B cell (primary cell): ENCODE measurements around the gene CDKN1C. TPM values are rescaled to one million over a fixed set of nuclear protein-coding genes. Genes with fewer than 3 reads are reported as not detected.

Source experiments
- ATAC-seq: fragments of 200-7000 bp; cut with Tn5 transposase; one replicate; pipeline ENCODE4 v1.10.0; 2021; ENCODE audit warnings: low read depth, mild to moderate bottlenecking, moderate number of reproducible peaks, moderate library complexity
- CTCF ChIA-PET: fragments of 350-600 bp; sonication (Branson Sonifier 250); formaldehyde crosslinking; loops from one replicate; lab custom pipeline; 2021; ENCODE audit warnings: antibody characterized with exemption, inconsistent platforms; lab: Charles Lee
- POLR2A ChIA-PET: fragments of 350-600 bp; sonication (Branson Sonifier 250); formaldehyde crosslinking; loops from one replicate; lab custom pipeline; 2021; ENCODE audit warnings: antibody characterized with exemption; lab: Charles Lee
- DNase-seq: peaks from one replicate; pipeline ENCODE4 v3.0.0; 2013
- H2AFZ ChIP-seq: 2 replicates; pipeline ENCODE4 v1.6.1; 2012; ENCODE audit warnings: mild to moderate bottlenecking, low read depth, low read length; ENCODE audit not compliant: insufficient read depth, poor library complexity, severe bottlenecking
- H3K27ac ChIP-seq, 2 donors: 1 replicate in 1 of 2; 2 replicates in 1 of 2; pipeline ENCODE4 v1.5.1; 2012 to 2013; ENCODE audit warnings: low read length in 2 of 2, mild to moderate bottlenecking in 2 of 2, moderate library complexity in 1 of 2
- H3K27me3 ChIP-seq, 4 experiments: fragments of 200-600 bp in 1 of 4; sonication (generic) in 1 of 4; replicated peaks in 1 of 4; 1 replicate in 2 of 4; 2 replicates in 2 of 4; pipeline versions ENCODE4 v1.6.1 to v1.7.0; 2013 to 2016; ENCODE audit warnings: low read length in 3 of 4, mild to moderate bottlenecking in 2 of 4, mixed read lengths in 1 of 4, moderate library complexity in 1 of 4; ENCODE audit not compliant: insufficient read depth in 4 of 4, control insufficient read depth in 3 of 4; ENCODE audit errors: control extremely low read depth in 1 of 4
- H3K36me3 ChIP-seq, 2 experiments: replicated peaks in 1 of 2; 1 replicate in 1 of 2; 2 replicates in 1 of 2; pipeline versions ENCODE4 v1.6.1 to v1.7.1; 2013; ENCODE audit warnings: low read length in 1 of 2; ENCODE audit not compliant: insufficient read depth in 2 of 2, control insufficient read depth in 1 of 2; ENCODE audit errors: control extremely low read depth in 1 of 2, extremely low read depth in 1 of 2
- H3K4me1 ChIP-seq, 2 donors: fragments of 200-600 bp in 1 of 2; sonication (generic) in 1 of 2; 1 replicate in 1 of 2; 2 replicates in 1 of 2; pipeline versions ENCODE4 v1.5.1 to v1.6.1; 2013 to 2017; ENCODE audit warnings: low read length in 2 of 2; ENCODE audit not compliant: control insufficient read depth in 2 of 2, insufficient read depth in 2 of 2
- H3K4me2 ChIP-seq: replicated peaks from 2 replicates; pipeline ENCODE3; 2012; ENCODE audit warnings: mild to moderate bottlenecking, low read depth, low read length; ENCODE audit not compliant: poor library complexity, severe bottlenecking
- H3K4me3 ChIP-seq, 5 experiments: fragments of 200-600 bp in 1 of 5; sonication (generic) in 1 of 5; 1 replicate in 3 of 5; 2 replicates in 2 of 5; pipeline versions ENCODE4 v1.5.1 to v1.7.0; 2011 to 2016; ENCODE audit warnings: low read length in 4 of 5, mild to moderate bottlenecking in 4 of 5, low read depth in 2 of 5, control low read depth in 1 of 5, moderate library complexity in 1 of 5; ENCODE audit not compliant: insufficient read depth in 1 of 5; ENCODE audit errors: control extremely low read depth in 1 of 5, extremely low read depth in 1 of 5
- H3K79me2 ChIP-seq: fragments of 200-600 bp; sonication (generic); one replicate; pipeline ENCODE4 v1.6.0; 2016; ENCODE audit warnings: low read length; ENCODE audit not compliant: control insufficient read depth, insufficient read depth
- H3K9ac ChIP-seq: fragments of 200-600 bp; sonication (generic); 2 replicates; pipeline ENCODE4 v1.6.1; 2017; ENCODE audit warnings: mild to moderate bottlenecking, low read length, moderate library complexity
- H3K9me3 ChIP-seq, 3 donors: one replicate each; pipeline versions ENCODE4 v1.6.1 to v1.7.1; 2013; ENCODE audit warnings: low read length in 2 of 3; ENCODE audit not compliant: control insufficient read depth in 2 of 3, insufficient read depth in 1 of 3; ENCODE audit errors: control extremely low read depth in 1 of 3
- H4K20me1 ChIP-seq: 2 replicates; pipeline ENCODE4 v1.6.0; 2012; ENCODE audit warnings: mild to moderate bottlenecking, low read length; ENCODE audit not compliant: insufficient read depth, control insufficient read depth, poor library complexity, severe bottlenecking
- H3K27ac Mint-ChIP-seq: one replicate; pipeline ENCODE4 v1.8.0; 2021; ENCODE audit warnings: mixed read lengths
- H3K27me3 Mint-ChIP-seq: one replicate; pipeline ENCODE4 v1.8.0; 2021; ENCODE audit warnings: mixed read lengths
- H3K4me1 Mint-ChIP-seq: one replicate; pipeline ENCODE4 v1.8.0; 2021; ENCODE audit warnings: mixed read lengths
- H3K4me3 Mint-ChIP-seq: one replicate; pipeline ENCODE4 v1.8.0; 2021; ENCODE audit warnings: mixed read lengths
- H3K9me3 Mint-ChIP-seq: one replicate; pipeline ENCODE4 v1.8.0; 2022; ENCODE audit warnings: mixed read lengths; ENCODE audit not compliant: insufficient read depth
- CTCF ChIP-seq: fragments of 200-600 bp; IDR thresholded peaks from one replicate; pipeline ENCODE4 v1.8.0; 2022; ENCODE audit warnings: antibody characterized with exemption, mild to moderate bottlenecking
- EZH2 ChIP-seq: IDR thresholded peaks from 2 replicates; pipeline ENCODE4 v1.6.1; 2012; ENCODE audit warnings: borderline replicate concordance, low read depth, mild to moderate bottlenecking, moderate library complexity, low read length; ENCODE audit not compliant: insufficient read depth, poor library complexity, severe bottlenecking
- WGBS: methylation state at CpG from one replicate; pipeline ENCODE4 v1.1.5; 2013; ENCODE audit warnings: missing lambda C conversion rate; ENCODE audit not compliant: insufficient coverage; 5-methylcytosine and 5-hydroxymethylcytosine counted together
- intact Hi-C: fragments of 100-400 bp; cut with micrococcal nuclease; formaldehyde crosslinking; loops from one replicate; pipeline ENCODE4 v1.10.0; 2022
- polyA plus RNA-seq: library from polyadenylated mRNA; depleted of rRNA; stranded (reverse); fragments of >200 nt; gene quantifications from 2 replicates; pipeline ENCODE4 v1.2.3, GENCODE V29; 2012
- total RNA-seq, 2 donors: library from RNA; stranded (reverse); fragments of 120-200 nt in 1 of 2; gene quantifications; 1 replicate in 1 of 2; 2 replicates in 1 of 2; pipeline versions ENCODE4 v1.2.3 to v1.2.4, GENCODE V29; 2013 to 2022

CDKN1C gene
- total and polyA plus RNA-seq, 2 donors (not counting 1 experiment from before 2014, with no cell fraction given): 0.58 to 8.0 TPM

DNA sequence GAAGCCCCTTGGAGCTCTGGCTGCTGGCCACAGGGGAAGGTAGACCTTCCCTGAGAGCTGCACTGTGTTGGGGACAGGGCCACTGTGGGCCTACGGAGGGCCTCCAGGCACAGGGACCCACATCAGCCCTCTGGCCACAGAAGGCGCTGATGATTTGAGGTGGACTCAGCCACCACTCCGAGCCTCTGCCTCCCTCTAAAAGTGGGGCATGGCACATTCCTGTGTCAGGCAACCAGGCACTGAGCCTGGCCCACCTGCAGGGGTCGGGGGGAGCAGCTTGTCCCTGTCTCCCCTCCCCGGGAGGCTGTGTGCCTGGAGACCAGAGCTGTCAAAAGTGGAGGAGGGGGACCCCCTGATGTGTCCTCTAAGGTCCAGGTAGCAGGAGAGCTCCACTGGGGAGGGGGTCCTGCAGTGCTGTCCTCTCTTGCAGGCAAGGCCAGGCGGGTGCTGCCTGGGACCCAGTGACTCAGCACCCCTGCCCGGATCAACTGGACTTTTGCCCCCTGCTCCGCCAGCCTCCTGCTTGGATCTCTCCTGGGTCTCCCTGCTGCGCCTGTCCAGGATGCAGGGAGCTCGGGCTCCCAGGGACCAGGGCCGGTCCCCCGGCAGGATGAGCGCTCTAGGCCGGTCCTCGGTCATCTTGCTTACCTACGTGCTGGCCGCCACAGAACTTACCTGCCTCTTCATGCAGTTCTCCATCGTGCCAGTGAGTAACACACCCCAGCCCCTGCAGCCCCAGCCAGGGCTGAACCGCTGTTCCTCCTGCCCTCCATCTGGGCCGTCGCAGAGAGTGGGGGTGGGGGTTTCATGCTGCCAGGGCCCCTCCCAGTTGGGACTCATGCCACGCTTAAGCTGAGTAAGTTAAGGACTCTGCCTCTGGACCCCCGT is 17.5 kb upstream of the CDKN1C start:
- H3K4me2 ChIP-seq: peak overlapping the region; percentile 100
- peak overlapping the region; percentile 82 for H3K9ac ChIP-seq
- DNase-seq (no peak), ATAC-seq (no peak)
- Mint-ChIP-seq H3K4me1 (peaks cover 20% of the 10 kb centered on the region), H3K4me3 (peak overlapping the region; percentile 85), H3K27me3 (peaks cover 5% of the 10 kb centered on the region), H3K9me3 (no peaks in the 10 kb centered on the region), H3K27ac (peak overlapping the region; percentile 41)
- H3K4me3 ChIP-seq: peak overlapping the region; percentile 36 to 87 (median 66)
- CTCF ChIA-PET: interaction anchor here (0.9 to 4.9 kb wide), 7 partner anchors 11 to 598 kb away, joined by 3 to 36 read pairs (median 4); no protein-coding TSS in a partner anchor
- H3K9me3 ChIP-seq: peaks cover 0 to 11% (median 0%) of the 10 kb centered on the region in 3 donors
- TF ChIP-seq CTCF: no peak
- TF ChIP-seq EZH2: no peak
- no peaks in the 10 kb centered on the region for H4K20me1 ChIP-seq
- no peaks in the 10 kb centered on the region for H3K36me3 ChIP-seq
- H3K4me1 ChIP-seq: peaks cover 9 to 26% of the 10 kb centered on the region in 2 donors
- no peak overlapping the region for H3K27ac ChIP-seq
- intact Hi-C loops: loop anchor here (1.0 to 10.0 kb wide), 3 partner anchors 15 to 152 kb away; partner anchors contain the start of genes CARS1 and NAP1L4
- WGBS: 90% methylated on average over 21 of the region's 23 CpGs
- peak overlapping the region; percentile 85 for H2AFZ ChIP-seq
- H3K79me2 ChIP-seq: no peaks in the 10 kb centered on the region
- POLR2A ChIA-PET: interaction anchor here (0.7 kb wide), 1 partner anchor 81 kb away, joined by 6 read pairs; no protein-coding TSS in a partner anchor
- no peaks in the 10 kb centered on the region for H3K27me3 ChIP-seq
